HEK293 (cell line): Measurements from ENCODE around the gene MAGEF1.

Experiments
- BCL11A ChIP-seq: fragments of 450-650 bp; formaldehyde crosslinking; IDR thresholded peaks from 2 replicates; pipeline ENCODE4 v1.5.1; 2016; ENCODE audit warnings: low read depth, missing biosample characterization, missing genetic modification characterization
- CTCF ChIP-seq: fragments of 450-650 bp; formaldehyde crosslinking; IDR thresholded peaks from 2 replicates; pipeline ENCODE4 v1.5.1; 2016; ENCODE audit warnings: missing biosample characterization, missing genetic modification characterization
- SETDB1 ChIP-seq: IDR thresholded peaks from one replicate; pipeline ENCODE4 v1.6.1; 2017; ENCODE audit warnings: mild to moderate bottlenecking, low read length, moderate library complexity, mixed read lengths; ENCODE audit not compliant: insufficient read length
- YY2 ChIP-seq: fragments of 450-650 bp; formaldehyde crosslinking; IDR thresholded peaks from 2 replicates; pipeline ENCODE4 v1.5.1; 2016; ENCODE audit warnings: missing biosample characterization, missing genetic modification characterization
- ZNF202 ChIP-seq: fragments of 450-650 bp; formaldehyde crosslinking; IDR thresholded peaks from 2 replicates; pipeline ENCODE4 v1.5.1; 2016; ENCODE audit warnings: missing biosample characterization, missing genetic modification characterization, borderline replicate concordance

- TF ChIP-seq CTCF, result no peak
- no peak for TF ChIP-seq ZNF202 (tag by site-specific recombination)
- no peak for TF ChIP-seq SETDB1
- TF ChIP-seq YY2 (tag by site-specific recombination), result no peak
- TF ChIP-seq BCL11A (tag by site-specific recombination), result no peak
Observed at GRCh38 chr3:184741259-184741556, 29.3 kb upstream of the MAGEF1 start.
